GM21447 (cell line): ENCODE measurements around the gene ELP2.

Source experiments
- ATAC-seq: cut with Tn5 transposase; IDR thresholded peaks from one replicate; pipeline ENCODE4 v1.9.1; 2021; ENCODE audit not compliant: unreplicated experiment

ELP2 gene

DNA sequence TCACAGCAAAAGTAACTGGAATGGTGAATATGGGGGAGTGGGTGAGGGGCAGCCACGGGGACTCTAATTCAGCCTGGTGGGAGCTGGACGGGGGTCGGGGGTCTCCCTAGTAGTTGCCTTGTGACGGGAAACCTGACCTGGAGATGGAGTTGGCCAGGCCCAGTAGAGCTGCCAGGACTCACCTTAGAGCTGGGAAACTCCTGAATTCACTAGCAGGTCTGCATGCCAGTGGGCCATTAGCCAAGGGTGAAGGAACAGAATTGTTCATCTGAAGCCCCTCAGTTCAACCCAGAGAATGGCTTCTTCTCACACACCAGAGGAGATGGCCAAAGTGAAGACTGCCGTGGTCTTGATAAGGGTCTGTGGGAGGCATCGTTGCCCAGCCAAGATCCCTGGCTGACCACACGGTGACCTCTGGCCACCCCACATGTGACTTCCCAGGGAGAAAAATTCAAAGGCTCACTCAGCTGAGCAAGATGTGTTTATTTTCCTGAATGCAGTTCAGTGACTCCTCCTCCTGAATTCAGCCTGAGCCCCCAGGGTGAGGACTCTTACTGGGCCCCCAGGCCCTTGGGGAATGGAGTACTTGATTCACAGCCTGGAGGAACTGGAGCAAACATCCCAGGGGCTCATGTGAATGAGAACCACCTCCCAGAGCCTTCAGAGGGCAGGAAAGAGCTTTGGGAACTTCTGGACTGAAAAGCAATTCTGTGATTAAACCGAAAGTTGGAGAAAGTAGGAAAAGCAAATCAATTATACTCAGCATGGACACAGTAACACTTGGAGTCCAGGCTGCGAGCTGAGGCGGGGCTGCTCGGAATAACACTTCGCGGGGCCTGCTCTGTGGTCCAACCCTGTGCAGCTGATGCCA, 82.8 kb downstream of the ELP2 start:
- ATAC-seq = no peak

DNA sequence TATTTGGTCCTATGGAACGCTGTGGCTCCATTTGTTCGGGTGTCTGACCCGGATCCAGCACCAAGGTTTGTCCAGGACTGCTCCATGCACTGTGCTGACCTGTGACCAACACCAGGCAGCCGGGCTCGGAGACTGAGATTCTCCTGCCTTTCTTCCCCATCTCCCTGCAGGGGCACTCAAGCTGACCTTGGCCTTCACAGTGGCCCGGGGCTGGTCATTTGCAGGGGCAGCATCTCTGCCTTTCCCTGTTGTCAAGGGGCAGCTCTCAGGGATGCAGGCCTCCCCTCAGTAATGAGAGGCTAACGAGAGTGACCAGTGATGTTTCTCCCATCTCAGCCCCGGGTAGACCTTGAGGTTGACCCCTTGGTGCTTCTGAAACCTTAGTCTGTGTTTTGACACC, 85.1 kb downstream of the ELP2 start:
- no peak for ATAC-seq

DNA sequence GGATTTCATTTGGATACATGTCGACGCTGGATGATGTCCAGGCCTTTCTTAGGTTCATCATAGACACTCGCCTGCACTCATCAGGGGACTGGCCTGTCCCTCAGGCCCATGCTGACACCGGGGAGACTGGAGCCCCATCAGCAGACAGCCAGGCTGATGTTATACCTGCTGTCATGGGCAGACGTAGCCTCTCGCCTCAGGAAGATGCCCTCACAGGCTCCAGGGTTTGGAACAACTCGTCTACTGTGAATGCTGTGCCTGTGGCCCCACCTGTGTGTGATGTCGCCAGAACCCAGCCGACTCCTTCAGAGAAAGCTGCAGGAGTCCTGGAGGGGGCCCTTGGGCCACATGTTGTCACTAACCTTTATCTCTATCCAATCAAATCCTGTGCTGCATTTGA, 85.9 kb downstream of the ELP2 start:
- no peak for ATAC-seq

DNA sequence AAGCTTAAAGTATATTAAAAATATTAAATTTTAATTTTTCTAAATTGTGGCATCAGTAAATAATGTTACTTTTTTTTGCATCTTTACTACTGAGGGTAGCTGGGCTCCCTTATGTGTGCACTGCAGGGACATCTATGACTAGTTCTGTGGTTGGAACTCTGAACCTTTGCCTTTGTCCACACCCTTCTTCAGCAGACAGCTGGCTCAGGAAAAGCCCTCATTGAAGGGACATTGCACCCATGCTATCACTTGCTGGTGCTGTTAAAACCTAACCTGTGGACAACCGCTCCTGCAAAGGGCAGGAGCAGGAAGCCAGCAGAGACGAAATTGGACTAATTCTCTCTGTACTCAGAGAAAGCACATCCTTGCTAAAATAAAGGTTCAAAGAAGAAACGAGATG, 87.6 kb downstream of the ELP2 start:
- no peak for ATAC-seq

DNA sequence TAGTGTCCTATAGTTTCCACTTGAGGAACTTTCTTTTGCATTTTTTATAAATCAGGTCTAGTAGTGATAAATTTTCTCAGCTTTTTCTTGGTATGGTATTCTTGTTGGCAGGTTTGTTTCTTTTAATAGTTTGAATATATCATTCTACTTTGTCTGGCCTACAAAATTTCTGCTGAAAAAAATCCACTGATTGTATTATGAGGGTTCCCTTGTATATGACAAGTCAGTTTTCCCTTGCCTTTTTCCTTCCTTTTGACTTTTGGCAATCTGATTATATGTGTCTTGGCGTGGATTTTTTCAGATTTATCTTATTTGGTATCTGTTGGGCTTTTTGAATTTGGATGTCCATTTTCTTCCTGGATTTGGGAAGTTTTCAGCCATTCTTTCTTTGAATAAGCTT, 99.5 kb downstream of the ELP2 start:
- ATAC-seq = no peak
